Pancreas (tissue), 10 donors: Measurements from ENCODE around the gene PACSIN1. TPM values are rescaled to one million over a fixed set of nuclear protein-coding genes. Genes with fewer than 3 reads are reported as not detected.

Experiments used
- ATAC-seq, 4 donors: fragments of 200-7000 bp; cut with Tn5 transposase; one replicate each; pipeline versions ENCODE4 v1.8.0 to v1.9.1; 2020; ENCODE audit warnings: mild to moderate bottlenecking in 4 of 4, moderate library complexity in 4 of 4
- DNase-seq, 6 donors: peaks; one replicate each; pipeline ENCODE4 v3.0.0-alpha.2; 2020
- FAIRE-seq: peaks from 2 replicates; lab custom pipeline; 2012; peaks lifted over from hg19 to GRCh38; lab: Jason Lieb, UNC
- H3K27ac ChIP-seq, 4 donors: fragments of 200-600 bp; sonication (generic); 1 replicate in 3 of 4; 2 replicates in 1 of 4; pipeline versions ENCODE4 v1.5.0 to v1.8.0; 2020
- H3K27me3 ChIP-seq, 4 donors: fragments of 200-600 bp; one replicate each; pipeline ENCODE4 v1.8.0; 2021
- H3K36me3 ChIP-seq, 3 donors: fragments of 200-600 bp; sonication (generic) in 1 of 3; one replicate each; pipeline versions ENCODE4 v1.5.0 to v1.8.0; 2020 to 2021
- H3K4me1 ChIP-seq, 3 donors: fragments of 200-600 bp; one replicate each; pipeline ENCODE4 v1.8.0; 2021
- H3K4me3 ChIP-seq, 4 donors: fragments of 200-600 bp; sonication (generic) in 2 of 4; one replicate each; pipeline versions ENCODE4 v1.5.0 to v1.8.0; 2020 to 2021
- H3K9me3 ChIP-seq, 4 donors: fragments of 200-600 bp; one replicate each; pipeline ENCODE4 v1.8.0; 2021
- CTCF ChIP-seq, 4 donors: fragments of 200-600 bp; sonication (generic) in 3 of 4; IDR thresholded peaks; one replicate each; pipeline versions ENCODE4 v1.5.0 to v1.8.0; 2021; ENCODE audit warnings: antibody characterized with exemption in 4 of 4
- WGBS, 2 donors: extraction: QIAGEN DNeasy Blood & Tissue Kit; methylation state at CpG; one replicate each; pipeline ENCODE4 v1.1.7; 2013; 5-methylcytosine and 5-hydroxymethylcytosine counted together
- intact Hi-C, 3 donors: fragments of 100-400 bp; cut with DNase I; formaldehyde crosslinking; loops; one replicate each; pipeline versions ENCODE4 v1.11.1 to v1.14.2; 2022
- polyA plus RNA-seq, 2 donors: library from polyadenylated mRNA; stranded (reverse); fragments of 200-250 nt; gene quantifications; one replicate each; pipeline ENCODE4 v1.2.3, GENCODE V29; 2013
- total RNA-seq, 6 donors: library from RNA; stranded (reverse); fragmentation: NEBNext Ultra II Directional in 4 of 6; extraction: Animal tissue kit (Norgen Biotek cat#: 25700) in 4 of 6; gene quantifications; one replicate each; pipeline versions ENCODE4 v1.2.1 to v1.2.4, GENCODE V29; 2021 to 2023
- donor health status: healthy with polysubstance abuse.
- donor health status: DM: no; HTN: no; CAD: no; lungs with moderate emphysema.
- donor health status: DM: no; HTN: no; CAD: no.
- donor health status: control.
- donor health status: control.
- donor health status: Bipolar disorder and iron deficiency.
- donor health status: DM: yes; HTN: yes; CAD: no.
- donor health status: DM: no; HTN: no; CAD: no.
- donor health status: DM: no; HTN: no; CAD: no.
- donor health status: DM: yes; HTN: yes; CAD: no.

The PACSIN1 gene
- total and polyA plus RNA-seq, 8 donors = 0.25 to 2.0 (median 0.71) TPM

- Histone ChIP-seq H3K27ac (no peak overlapping the region), H3K4me3 (no peak overlapping the region), H3K9me3 (no peaks in the 10 kb centered on the region), H3K4me1 (no peaks in the 10 kb centered on the region), H3K36me3 (no peaks in the 10 kb centered on the region), H3K27me3 (no peaks in the 10 kb centered on the region)
- DNase-seq (no peak), ATAC-seq (no peak), FAIRE-seq (no peak)
- intact Hi-C loops = no loop called here
- WGBS, 2 donors = 90 to 92% methylated on average over 30 to 38 of the region's 38 CpGs
- no peak for TF ChIP-seq CTCF (IDR thresholded peaks at IDR 0.05)
Measured at GRCh38 chr6:34436803-34437643, 28.9 kb upstream of the PACSIN1 start.

GRCh38 chr6:34437644-34437970 lies 28.3 kb upstream of the PACSIN1 start:
- no peak for DNase-seq
- H3K4me3 ChIP-seq = no peak overlapping the region
- no peaks in the 10 kb centered on the region for H3K36me3 ChIP-seq
- H3K27me3 ChIP-seq = no peaks in the 10 kb centered on the region
- 51 to 71% methylated on average over 1 of the region's 1 CpG for WGBS, 2 donors
- TF ChIP-seq CTCF (IDR thresholded peaks at IDR 0.05) = no peak
- FAIRE-seq = no peak
- no peaks in the 10 kb centered on the region for H3K9me3 ChIP-seq
- no peak for ATAC-seq
- intact Hi-C loops = no loop called here
- no peaks in the 10 kb centered on the region for H3K4me1 ChIP-seq
- no peak overlapping the region for H3K27ac ChIP-seq

GRCh38 chr6:34438705-34439104 lies 27.2 kb upstream of the PACSIN1 start:
- Histone ChIP-seq H3K27me3 (no peaks in the 10 kb centered on the region), H3K36me3 (no peaks in the 10 kb centered on the region), H3K9me3 (no peaks in the 10 kb centered on the region), H3K4me1 (no peaks in the 10 kb centered on the region), H3K27ac (no peak overlapping the region), H3K4me3 (no peak overlapping the region)
- no peak for ATAC-seq
- TF ChIP-seq CTCF (IDR thresholded peaks at IDR 0.05) = no peak
- no peak for DNase-seq
- intact Hi-C loops = no loop called here
- 46 to 59% methylated on average over 4 of the region's 4 CpGs for WGBS, 2 donors
- FAIRE-seq = no peak

GRCh38 chr6:34439442-34439841 lies 26.4 kb upstream of the PACSIN1 start:
- intact Hi-C loops = no loop called here
- no peak for TF ChIP-seq CTCF (IDR thresholded peaks at IDR 0.05)
- FAIRE-seq (no peak), DNase-seq (no peak), ATAC-seq (no peak)
- H3K27me3 ChIP-seq = no peaks in the 10 kb centered on the region
- H3K9me3 ChIP-seq = no peaks in the 10 kb centered on the region
- no peak overlapping the region for H3K27ac ChIP-seq
- H3K36me3 ChIP-seq = no peaks in the 10 kb centered on the region
- H3K4me1 ChIP-seq = no peaks in the 10 kb centered on the region
- no peak overlapping the region for H3K4me3 ChIP-seq
- WGBS, 2 donors = 62 to 83% methylated on average over 2 to 3 of the region's 3 CpGs

GRCh38 chr6:34441526-34441925 lies 24.4 kb upstream of the PACSIN1 start:
- no peaks in the 10 kb centered on the region for H3K27me3 ChIP-seq
- intact Hi-C loops = no loop called here
- no peak for DNase-seq
- H3K36me3 ChIP-seq = no peaks in the 10 kb centered on the region
- no peak overlapping the region for H3K4me3 ChIP-seq
- no peak overlapping the region for H3K27ac ChIP-seq
- ATAC-seq = no peak
- no peak for FAIRE-seq
- H3K9me3 ChIP-seq = no peaks in the 10 kb centered on the region
- no peak for TF ChIP-seq CTCF (IDR thresholded peaks at IDR 0.05)
- WGBS, 2 donors = 69 to 72% methylated on average over 5 of the region's 5 CpGs
- no peaks in the 10 kb centered on the region for H3K4me1 ChIP-seq
